ENCODE measurements around the gene MGAT4B. TPM values are rescaled to one million over a fixed set of nuclear protein-coding genes. Genes with fewer than 3 reads are reported as not detected.

The MGAT4B gene
- polyA plus RNA-seq, 2 of the 4 experiments (the other 2 are of a cell fraction), result 57.4 to 166 TPM

DNA sequence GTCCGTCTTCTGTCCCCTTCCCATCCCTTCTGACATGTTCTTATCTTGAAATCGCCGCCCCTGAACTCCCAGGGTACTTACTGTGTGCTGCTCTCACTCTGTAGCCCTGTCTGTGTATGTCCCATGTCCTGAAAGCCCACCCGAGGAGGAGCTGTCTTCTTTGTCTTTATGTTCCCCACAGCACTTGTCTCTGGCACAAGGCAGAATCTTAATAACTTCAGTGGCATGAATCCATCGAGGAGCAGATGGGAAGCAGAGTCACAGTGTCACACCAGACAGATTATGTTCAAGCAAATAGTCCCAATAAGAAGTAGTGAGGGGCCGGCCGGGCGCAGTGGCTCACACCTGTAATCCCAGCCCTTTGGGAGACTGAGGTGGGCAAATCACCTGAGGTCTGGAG is 42.6 kb downstream of the MGAT4B start:
- no peak overlapping the region for H3K4me3 ChIP-seq
- WGBS (ENCODE audit: missing lambda C conversion rate), result 80% methylated on average over 8 of the region's 8 CpGs
- H3K4me1 ChIP-seq, result peaks cover 42% of the 10 kb centered on the region
- FAIRE-seq, result no peak
- CTCF ChIA-PET, result interaction anchor here (0.7 to 5.4 kb wide), 20 partner anchors 9 to 328 kb away, joined by 3 to 55 read pairs (median 10); partner anchors contain the start of genes CBY3, LTC4S and MAML1
- H3K27ac ChIP-seq, result 0 out of 6 replicates have a peak overlapping the region, but pooled peaks of 1 of the 2 experiments have one; percentile 59
- no peak for ATAC-seq
- DNase-seq (ENCODE audit: low read depth in 1 of 2, low spot score in 1 of 2), result no peak
- no peak for TF ChIP-seq MYC (IDR thresholded peaks at IDR 0.05; ENCODE audit: borderline replicate concordance, low read length)
- no peak for TF ChIP-seq CBX8 (IDR thresholded peaks at IDR 0.05)
- TF ChIP-seq KDM5A (IDR thresholded peaks at IDR 0.05), result no peak
- TF ChIP-seq, protein P1, sequence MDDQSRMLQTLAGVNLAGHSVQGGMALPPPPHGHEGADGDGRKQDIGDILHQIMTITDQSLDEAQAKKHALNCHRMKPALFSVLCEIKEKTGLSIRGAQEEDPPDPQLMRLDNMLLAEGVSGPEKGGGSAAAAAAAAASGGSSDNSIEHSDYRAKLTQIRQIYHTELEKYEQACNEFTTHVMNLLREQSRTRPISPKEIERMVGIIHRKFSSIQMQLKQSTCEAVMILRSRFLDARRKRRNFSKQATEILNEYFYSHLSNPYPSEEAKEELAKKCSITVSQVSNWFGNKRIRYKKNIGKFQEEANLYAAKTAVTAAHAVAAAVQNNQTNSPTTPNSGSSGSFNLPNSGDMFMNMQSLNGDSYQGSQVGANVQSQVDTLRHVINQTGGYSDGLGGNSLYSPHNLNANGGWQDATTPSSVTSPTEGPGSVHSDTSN (IDR thresholded peaks at IDR 0.05), result no peak
- TF ChIP-seq CHD4 (IDR thresholded peaks at IDR 0.05; ENCODE audit: borderline replicate concordance), result no peak
- no peak for TF ChIP-seq ZC3H11A (IDR thresholded peaks at IDR 0.05)
- no peak for TF ChIP-seq BHLHE40 (IDR thresholded peaks at IDR 0.05; ENCODE audit: low read depth, low read length)
- TF ChIP-seq, protein P2, sequence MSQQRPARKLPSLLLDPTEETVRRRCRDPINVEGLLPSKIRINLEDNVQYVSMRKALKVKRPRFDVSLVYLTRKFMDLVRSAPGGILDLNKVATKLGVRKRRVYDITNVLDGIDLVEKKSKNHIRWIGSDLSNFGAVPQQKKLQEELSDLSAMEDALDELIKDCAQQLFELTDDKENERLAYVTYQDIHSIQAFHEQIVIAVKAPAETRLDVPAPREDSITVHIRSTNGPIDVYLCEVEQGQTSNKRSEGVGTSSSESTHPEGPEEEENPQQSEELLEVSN (IDR thresholded peaks at IDR 0.05; ENCODE audit: borderline replicate concordance, low read depth), result no peak
- TF ChIP-seq, protein P3, sequence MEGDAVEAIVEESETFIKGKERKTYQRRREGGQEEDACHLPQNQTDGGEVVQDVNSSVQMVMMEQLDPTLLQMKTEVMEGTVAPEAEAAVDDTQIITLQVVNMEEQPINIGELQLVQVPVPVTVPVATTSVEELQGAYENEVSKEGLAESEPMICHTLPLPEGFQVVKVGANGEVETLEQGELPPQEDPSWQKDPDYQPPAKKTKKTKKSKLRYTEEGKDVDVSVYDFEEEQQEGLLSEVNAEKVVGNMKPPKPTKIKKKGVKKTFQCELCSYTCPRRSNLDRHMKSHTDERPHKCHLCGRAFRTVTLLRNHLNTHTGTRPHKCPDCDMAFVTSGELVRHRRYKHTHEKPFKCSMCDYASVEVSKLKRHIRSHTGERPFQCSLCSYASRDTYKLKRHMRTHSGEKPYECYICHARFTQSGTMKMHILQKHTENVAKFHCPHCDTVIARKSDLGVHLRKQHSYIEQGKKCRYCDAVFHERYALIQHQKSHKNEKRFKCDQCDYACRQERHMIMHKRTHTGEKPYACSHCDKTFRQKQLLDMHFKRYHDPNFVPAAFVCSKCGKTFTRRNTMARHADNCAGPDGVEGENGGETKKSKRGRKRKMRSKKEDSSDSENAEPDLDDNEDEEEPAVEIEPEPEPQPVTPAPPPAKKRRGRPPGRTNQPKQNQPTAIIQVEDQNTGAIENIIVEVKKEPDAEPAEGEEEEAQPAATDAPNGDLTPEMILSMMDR (IDR thresholded peaks at IDR 0.05), result no peak
- TF ChIP-seq, protein P4, sequence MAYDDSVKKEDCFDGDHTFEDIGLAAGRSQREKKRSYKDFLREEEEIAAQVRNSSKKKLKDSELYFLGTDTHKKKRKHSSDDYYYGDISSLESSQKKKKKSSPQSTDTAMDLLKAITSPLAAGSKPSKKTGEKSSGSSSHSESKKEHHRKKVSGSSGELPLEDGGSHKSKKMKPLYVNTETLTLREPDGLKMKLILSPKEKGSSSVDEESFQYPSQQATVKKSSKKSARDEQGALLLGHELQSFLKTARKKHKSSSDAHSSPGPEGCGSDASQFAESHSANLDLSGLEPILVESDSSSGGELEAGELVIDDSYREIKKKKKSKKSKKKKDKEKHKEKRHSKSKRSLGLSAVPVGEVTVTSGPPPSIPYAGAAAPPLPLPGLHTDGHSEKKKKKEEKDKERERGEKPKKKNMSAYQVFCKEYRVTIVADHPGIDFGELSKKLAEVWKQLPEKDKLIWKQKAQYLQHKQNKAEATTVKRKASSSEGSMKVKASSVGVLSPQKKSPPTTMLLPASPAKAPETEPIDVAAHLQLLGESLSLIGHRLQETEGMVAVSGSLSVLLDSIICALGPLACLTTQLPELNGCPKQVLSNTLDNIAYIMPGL (CRISPR knock-in tag; IDR thresholded peaks at IDR 0.05; ENCODE audit: borderline replicate concordance), result no peak
- no peak for TF ChIP-seq SMC3 (IDR thresholded peaks at IDR 0.05)
- TF ChIP-seq RNF2 (IDR thresholded peaks at IDR 0.05; ENCODE audit: borderline replicate concordance, low read depth), result no peak
- TF ChIP-seq, protein P5, sequence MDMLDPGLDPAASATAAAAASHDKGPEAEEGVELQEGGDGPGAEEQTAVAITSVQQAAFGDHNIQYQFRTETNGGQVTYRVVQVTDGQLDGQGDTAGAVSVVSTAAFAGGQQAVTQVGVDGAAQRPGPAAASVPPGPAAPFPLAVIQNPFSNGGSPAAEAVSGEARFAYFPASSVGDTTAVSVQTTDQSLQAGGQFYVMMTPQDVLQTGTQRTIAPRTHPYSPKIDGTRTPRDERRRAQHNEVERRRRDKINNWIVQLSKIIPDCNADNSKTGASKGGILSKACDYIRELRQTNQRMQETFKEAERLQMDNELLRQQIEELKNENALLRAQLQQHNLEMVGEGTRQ (IDR thresholded peaks at IDR 0.05), result no peak
- no peak for TF ChIP-seq EHMT2 (IDR thresholded peaks at IDR 0.05; ENCODE audit: low read depth)
- TF ChIP-seq, protein P6, sequence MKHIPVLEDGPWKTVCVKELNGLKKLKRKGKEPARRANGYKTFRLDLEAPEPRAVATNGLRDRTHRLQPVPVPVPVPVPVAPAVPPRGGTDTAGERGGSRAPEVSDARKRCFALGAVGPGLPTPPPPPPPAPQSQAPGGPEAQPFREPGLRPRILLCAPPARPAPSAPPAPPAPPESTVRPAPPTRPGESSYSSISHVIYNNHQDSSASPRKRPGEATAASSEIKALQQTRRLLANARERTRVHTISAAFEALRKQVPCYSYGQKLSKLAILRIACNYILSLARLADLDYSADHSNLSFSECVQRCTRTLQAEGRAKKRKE (CRISPR knock-in tag; IDR thresholded peaks at IDR 0.05; ENCODE audit: low read depth), result no peak
- TF ChIP-seq SREBF2 (IDR thresholded peaks at IDR 0.05), result no peak
- no peak for TF ChIP-seq NPAS2 (CRISPR knock-in tag; IDR thresholded peaks at IDR 0.05; ENCODE audit: borderline replicate concordance)
- POLR2A ChIA-PET, result no interaction called here
- no peak overlapping the region for H3K4me2 ChIP-seq
- H3K9me3 ChIP-seq, result no peaks in the 10 kb centered on the region
